Keratinocyte (primary cell): Measurements from ENCODE around the gene OPN1MW. TPM values are rescaled to one million over a fixed set of nuclear protein-coding genes. Genes with fewer than 3 reads are reported as not detected.
"Not testable (repeated sequence)": the region's sequence is repeated elsewhere in the genome, so short reads cannot be mapped to it uniquely, and the experiment has no call there.

Experiments
- DNase-seq: peaks from one replicate; pipeline ENCODE4 v3.0.0-alpha.2; 2011; ENCODE audit warnings: low read depth, missing footprints, low spot score
- FAIRE-seq: peaks from 2 replicates; lab custom pipeline; 2011; peaks lifted over from hg19 to GRCh38; lab: Jason Lieb, UNC
- H2AFZ ChIP-seq: 2 replicates; pipeline ENCODE4 v1.6.0; 2012; ENCODE audit warnings: low read length, control low read depth, inconsistent platforms; ENCODE audit not compliant: control insufficient read depth
- H3K27ac ChIP-seq: 2 replicates; pipeline ENCODE4 v1.5.1; 2011; ENCODE audit warnings: low read length; ENCODE audit not compliant: control insufficient read depth, insufficient read depth
- H3K27me3 ChIP-seq: 3 replicates; pipeline ENCODE4 v1.6.0; 2011; ENCODE audit warnings: low read length; ENCODE audit not compliant: control insufficient read depth, insufficient read depth; ENCODE audit errors: extremely low read depth
- H3K36me3 ChIP-seq, 2 experiments: 2 replicates in 1 of 2; 3 replicates in 1 of 2; pipeline ENCODE4 v1.5.1; 2011; ENCODE audit warnings: low read length in 2 of 2, mild to moderate bottlenecking in 1 of 2; ENCODE audit not compliant: control insufficient read depth in 2 of 2, insufficient read depth in 2 of 2; ENCODE audit errors: extremely low read depth in 1 of 2
- H3K4me1 ChIP-seq: 3 replicates; pipeline ENCODE4 v1.5.1; 2011; ENCODE audit warnings: low read length; ENCODE audit not compliant: control insufficient read depth, insufficient read depth; ENCODE audit errors: extremely low read depth
- H3K4me2 ChIP-seq: 3 replicates; pipeline ENCODE4 v1.6.0; 2011; ENCODE audit warnings: low read depth, low read length; ENCODE audit not compliant: control insufficient read depth, insufficient read depth; ENCODE audit errors: extremely low read depth
- H3K4me3 ChIP-seq, 3 experiments: fragments of 200-600 bp in 1 of 3; sonication (generic) in 1 of 3; 2 replicates in 2 of 3; 3 replicates in 1 of 3; pipeline ENCODE4 v1.5.1; 2011 to 2016; ENCODE audit warnings: low read length in 3 of 3, mild to moderate bottlenecking in 3 of 3, control low read depth in 2 of 3, inconsistent platforms in 1 of 3, low read depth in 1 of 3, mixed read lengths in 1 of 3, mixed run types in 1 of 3, moderate library complexity in 1 of 3; ENCODE audit not compliant: control insufficient read depth in 2 of 3, insufficient read depth in 2 of 3; ENCODE audit errors: extremely low read depth in 1 of 3
- H3K79me2 ChIP-seq: 2 replicates; pipeline ENCODE4 v1.6.0; 2012; ENCODE audit warnings: low read length; ENCODE audit not compliant: control insufficient read depth, insufficient read depth
- H3K9ac ChIP-seq: 3 replicates; pipeline ENCODE4 v1.6.0; 2011; ENCODE audit warnings: low read length; ENCODE audit not compliant: control insufficient read depth, insufficient read depth; ENCODE audit errors: extremely low read depth
- H3K9me1 ChIP-seq: 3 replicates; pipeline ENCODE4 v1.6.0; 2011; ENCODE audit warnings: low read length; ENCODE audit not compliant: control insufficient read depth, insufficient read depth; ENCODE audit errors: extremely low read depth
- H3K9me3 ChIP-seq: 2 replicates; pipeline ENCODE4 v1.5.1; 2012; ENCODE audit warnings: low read depth, low read length; ENCODE audit not compliant: control insufficient read depth
- H4K20me1 ChIP-seq: 3 replicates; pipeline ENCODE4 v1.6.0; 2011; ENCODE audit warnings: low read length; ENCODE audit not compliant: control insufficient read depth, insufficient read depth; ENCODE audit errors: extremely low read depth
- CTCF ChIP-seq, 3 experiments: IDR thresholded peaks in 1 of 3; conservative IDR thresholded peaks in 1 of 3; optimal IDR thresholded peaks in 1 of 3; 2 replicates in 2 of 3; 3 replicates in 1 of 3; pipeline versions ENCODE3 to v1.5.1; 2011; ENCODE audit warnings: low read length in 3 of 3, mild to moderate bottlenecking in 3 of 3, moderate library complexity in 2 of 3, control low read depth in 1 of 3, inconsistent platforms in 1 of 3; ENCODE audit not compliant: insufficient read depth in 2 of 3; ENCODE audit errors: extremely low read depth in 1 of 3
- EZH2 ChIP-seq: IDR thresholded peaks from one replicate; pipeline ENCODE4 v1.6.1; 2012; ENCODE audit warnings: inconsistent platforms, mild to moderate bottlenecking, low read length, moderate library complexity
- dilution Hi-C: fragments of 300-500 bp; cut with MboI; formaldehyde crosslinking; loops from one replicate; pipeline ENCODE4 v1.7.0; 2020; ENCODE audit warnings: low sequenced_read_pairs; ENCODE audit not compliant: extremely low pct_ligation_motif_present
- polyA plus RNA-seq, 5 experiments: library from polyadenylated mRNA; depleted of rRNA in 3 of 5; stranded (reverse) in 3 of 5; stranded (forward) in 1 of 5; unstranded in 1 of 5; fragments of >200 nt; gene quantifications; 1 replicate in 1 of 5; 2 replicates in 3 of 5; 3 replicates in 1 of 5; pipeline versions ENCODE4 v1.2.1 to v1.2.3, GENCODE V29; 2011 to 2012; ENCODE audit warnings: missing spikeins in 2 of 5, low read depth in 1 of 5, low replicate concordance in 1 of 5

The OPN1MW gene
- polyA plus RNA-seq, 1 donor (not counting 4 experiments of a cell fraction or from before 2014, with no cell fraction given), result not detected

DNA sequence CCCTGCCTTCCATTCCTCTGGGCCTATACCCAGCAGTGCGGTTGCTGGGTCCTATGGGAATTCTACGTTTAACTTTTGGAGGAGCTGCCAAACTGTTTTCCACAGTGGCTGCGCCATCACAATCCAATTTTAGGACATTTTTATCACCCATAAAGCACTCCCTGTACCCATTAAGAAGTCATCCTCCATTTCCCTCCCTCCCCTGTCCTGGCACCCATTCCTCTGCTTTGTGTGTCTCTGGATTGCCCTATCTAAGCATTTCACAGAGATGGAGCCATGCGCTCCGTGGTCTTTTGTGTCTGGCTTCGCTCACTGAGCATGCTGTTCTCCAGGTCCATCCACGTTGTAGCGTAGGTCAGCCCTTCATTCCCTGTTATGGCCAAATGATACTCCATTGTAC, 40.0 kb upstream of the OPN1MW start:
- dilution Hi-C loops, result no loop called here
- no peak for DNase-seq
- Histone ChIP-seq H3K4me2 (no peak overlapping the region), H3K9ac (no peak overlapping the region), H3K9me1 (no peaks in the 10 kb centered on the region), H3K27me3 (no peaks in the 10 kb centered on the region), H3K9me3 (peaks cover 5% of the 10 kb centered on the region), H3K27ac (no peak overlapping the region), H3K36me3 (no peaks in the 10 kb centered on the region), H4K20me1 (no peaks in the 10 kb centered on the region), H3K4me3 (no peak overlapping the region), H3K4me1 (no peaks in the 10 kb centered on the region), H2AFZ (no peak overlapping the region), H3K79me2 (no peaks in the 10 kb centered on the region)
- no peak for TF ChIP-seq EZH2
- TF ChIP-seq CTCF (optimal IDR thresholded peaks at IDR 0.05 in 1 of 3, IDR thresholded peaks at IDR 0.05 in 1 of 3, conservative IDR thresholded peaks at IDR 0.05 in 1 of 3; ENCODE audit: extremely low read depth in 1 of 3, insufficient read depth in 2 of 3, low read length in 3 of 3), result no peak
- FAIRE-seq, result no peak

GRCh38 chrX:154142950-154143745, 39.2 kb upstream of the OPN1MW start:
- no peak overlapping the region for H3K27ac ChIP-seq
- FAIRE-seq (no peak), DNase-seq (no peak)
- no peak overlapping the region for H3K4me3 ChIP-seq
- H3K4me2 ChIP-seq, result no peak overlapping the region
- no peak overlapping the region for H2AFZ ChIP-seq
- H3K36me3 ChIP-seq, result no peaks in the 10 kb centered on the region
- no peaks in the 10 kb centered on the region for H3K4me1 ChIP-seq
- no peaks in the 10 kb centered on the region for H3K9me1 ChIP-seq
- no peaks in the 10 kb centered on the region for H4K20me1 ChIP-seq
- peaks cover 5% of the 10 kb centered on the region for H3K9me3 ChIP-seq
- no peaks in the 10 kb centered on the region for H3K79me2 ChIP-seq
- TF ChIP-seq CTCF (optimal IDR thresholded peaks at IDR 0.05 in 1 of 3, IDR thresholded peaks at IDR 0.05 in 1 of 3, conservative IDR thresholded peaks at IDR 0.05 in 1 of 3; ENCODE audit: extremely low read depth in 1 of 3, insufficient read depth in 2 of 3, low read length in 3 of 3) (no peak), EZH2 (no peak)
- no peaks in the 10 kb centered on the region for H3K27me3 ChIP-seq
- no peak overlapping the region for H3K9ac ChIP-seq
- dilution Hi-C loops, result no loop called here

- H3K9me1 ChIP-seq, FAIRE-seq, dilution Hi-C loops, H3K27ac ChIP-seq, H3K9ac ChIP-seq, H3K4me2 ChIP-seq, H2AFZ ChIP-seq, DNase-seq, H3K79me2 ChIP-seq, H3K9me3 ChIP-seq, H4K20me1 ChIP-seq, H3K36me3 ChIP-seq, H3K27me3 ChIP-seq, H3K4me3 ChIP-seq, H3K4me1 ChIP-seq: not testable (repeated sequence)
Observed at GRCh38 chrX:154144010-154144409, 38.4 kb upstream of the OPN1MW start, which contains the start of gene OPN1LW. TSS of gene OPN1LW (plus strand) at chrX:154144243. CDS start at chrX:154144284, 41 bp downstream.

GRCh38 chrX:154151030-154151429, 31.4 kb upstream of the OPN1MW start:
- H4K20me1 ChIP-seq, H3K4me3 ChIP-seq, H2AFZ ChIP-seq, FAIRE-seq, H3K36me3 ChIP-seq, dilution Hi-C loops, H3K9me1 ChIP-seq, H3K9me3 ChIP-seq, H3K27ac ChIP-seq, H3K9ac ChIP-seq, H3K79me2 ChIP-seq, H3K4me2 ChIP-seq, H3K27me3 ChIP-seq, DNase-seq, H3K4me1 ChIP-seq: not testable (repeated sequence)
